Activated T-cell treated with anti-CD3 and anti-CD28 coated beads, Interleukin-2, amount 50 U/mL, for 24 hours (primary cell): Measurements from ENCODE around the gene PHACTR4.
"Not testable (repeated sequence)": the region's sequence is repeated elsewhere in the genome, so short reads cannot be mapped to it uniquely, and the experiment has no call there.

Source experiments
- DNase-seq: peaks from one replicate; pipeline ENCODE4 v3.0.0-alpha.2; 2020
- H3K27ac Mint-ChIP-seq: 2 replicates; pipeline ENCODE4 v1.8.0; 2020; ENCODE audit warnings: mild to moderate bottlenecking, mixed read lengths
- H3K27me3 Mint-ChIP-seq: 2 replicates; pipeline ENCODE4 v1.8.0; 2020; ENCODE audit warnings: mixed read lengths
- H3K36me3 Mint-ChIP-seq: 2 replicates; pipeline ENCODE4 v1.8.0; 2020; ENCODE audit warnings: low read depth, mixed read lengths
- H3K4me1 Mint-ChIP-seq: 2 replicates; pipeline ENCODE4 v1.8.0; 2020; ENCODE audit warnings: low read depth, mixed read lengths
- H3K4me3 Mint-ChIP-seq: 2 replicates; pipeline ENCODE4 v1.8.0; 2020; ENCODE audit warnings: mild to moderate bottlenecking, moderate library complexity, mixed read lengths
- H3K9me3 Mint-ChIP-seq: 2 replicates; pipeline ENCODE4 v1.8.0; 2020; ENCODE audit warnings: mixed read lengths

Gene PHACTR4

GRCh38 chr1:28509705-28510272 is 140.2 kb downstream of the PHACTR4 start:
- H3K9me3 Mint-ChIP-seq = no peaks in the 10 kb centered on the region
- DNase-seq = peak; percentile 72
- peaks cover 2% of the 10 kb centered on the region for H3K27me3 Mint-ChIP-seq
- peaks cover 39% of the 10 kb centered on the region for H3K4me1 Mint-ChIP-seq
- peak overlapping the region; percentile 96 for H3K4me3 Mint-ChIP-seq
- H3K36me3 Mint-ChIP-seq = peaks cover 90% of the 10 kb centered on the region
- peak overlapping the region; percentile 100 for H3K27ac Mint-ChIP-seq

GRCh38 chr1:28510273-28510969 is 140.9 kb downstream of the PHACTR4 start:
- Mint-ChIP-seq H3K4me1 (peaks cover 37% of the 10 kb centered on the region), H3K36me3 (peaks cover 87% of the 10 kb centered on the region), H3K27ac (peak overlapping the region; percentile 100), H3K9me3 (no peaks in the 10 kb centered on the region), H3K27me3 (peaks cover 2% of the 10 kb centered on the region), H3K4me3 (peak overlapping the region; percentile 96)
- peak; percentile 74 for DNase-seq

GRCh38 chr1:28510970-28511440 is 141.5 kb downstream of the PHACTR4 start:
- H3K4me3 Mint-ChIP-seq = peak overlapping the region; percentile 96
- H3K4me1 Mint-ChIP-seq = peaks cover 33% of the 10 kb centered on the region
- H3K36me3 Mint-ChIP-seq = peaks cover 82% of the 10 kb centered on the region
- H3K27me3 Mint-ChIP-seq = no peaks in the 10 kb centered on the region
- H3K9me3 Mint-ChIP-seq = no peaks in the 10 kb centered on the region
- DNase-seq = no peak
- peak overlapping the region; percentile 100 for H3K27ac Mint-ChIP-seq

DNA sequence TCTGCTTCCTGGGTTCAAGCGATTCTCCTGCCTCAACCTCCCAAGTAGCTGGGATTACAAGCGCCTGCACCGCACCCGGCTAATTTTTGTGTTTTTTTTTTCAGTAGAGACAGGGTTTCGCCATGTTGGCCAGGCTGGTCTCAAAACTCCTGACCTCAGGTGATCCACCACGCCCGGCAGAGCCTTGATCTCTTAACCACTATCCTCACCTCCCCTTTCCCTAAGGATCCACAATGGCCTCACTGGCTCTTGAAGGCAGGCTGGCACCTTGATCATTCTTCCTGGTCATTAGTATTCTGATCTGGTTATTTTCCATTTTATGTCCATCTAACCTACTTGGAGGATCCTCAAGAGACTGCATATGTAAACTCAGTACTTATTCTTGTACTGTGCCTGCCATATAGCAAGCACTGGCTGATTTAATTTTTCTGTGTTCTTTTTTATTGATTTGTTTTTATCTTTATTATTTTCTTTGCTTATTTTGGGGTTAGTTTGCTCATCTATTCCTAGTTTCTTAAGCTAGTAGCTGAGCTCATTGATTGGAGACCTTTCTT is 142.6 kb downstream of the PHACTR4 start:
- H3K27me3 Mint-ChIP-seq = no peaks in the 10 kb centered on the region
- H3K27ac Mint-ChIP-seq = peak overlapping the region; percentile 100
- H3K4me3 Mint-ChIP-seq = peak overlapping the region; percentile 96
- H3K36me3 Mint-ChIP-seq = peaks cover 70% of the 10 kb centered on the region
- no peaks in the 10 kb centered on the region for H3K9me3 Mint-ChIP-seq
- peaks cover 39% of the 10 kb centered on the region for H3K4me1 Mint-ChIP-seq
- peak; percentile 58 for DNase-seq

GRCh38 chr1:28514445-28514933 is 144.9 kb downstream of the PHACTR4 start:
- DNase-seq = peak; percentile 60
- H3K4me3 Mint-ChIP-seq = peak overlapping the region; percentile 96
- not testable (repeated sequence) for H3K9me3 Mint-ChIP-seq, H3K27me3 Mint-ChIP-seq
- H3K4me1 Mint-ChIP-seq = peaks cover 47% of the 10 kb centered on the region
- peaks cover 60% of the 10 kb centered on the region for H3K36me3 Mint-ChIP-seq
- H3K27ac Mint-ChIP-seq = peak overlapping the region; percentile 100

GRCh38 chr1:28516518-28516956 is 147.0 kb downstream of the PHACTR4 start:
- Mint-ChIP-seq H3K27ac (peak overlapping the region; percentile 95), H3K36me3 (peaks cover 57% of the 10 kb centered on the region), H3K4me1 (peaks cover 45% of the 10 kb centered on the region), H3K27me3 (no peaks in the 10 kb centered on the region), H3K4me3 (peak overlapping the region; percentile 83), H3K9me3 (no peaks in the 10 kb centered on the region)
- DNase-seq = no peak

- H3K9me3 Mint-ChIP-seq = no peaks in the 10 kb centered on the region
- H3K4me1 Mint-ChIP-seq = peaks cover 47% of the 10 kb centered on the region
- peak; percentile 49 for DNase-seq
- H3K27me3 Mint-ChIP-seq = no peaks in the 10 kb centered on the region
- peak overlapping the region; percentile 95 for H3K27ac Mint-ChIP-seq
- peak overlapping the region; percentile 83 for H3K4me3 Mint-ChIP-seq
- peaks cover 57% of the 10 kb centered on the region for H3K36me3 Mint-ChIP-seq
These were observed 148.1 kb downstream of the PHACTR4 start for GRCh38 chr1:28517649-28517999.

DNA sequence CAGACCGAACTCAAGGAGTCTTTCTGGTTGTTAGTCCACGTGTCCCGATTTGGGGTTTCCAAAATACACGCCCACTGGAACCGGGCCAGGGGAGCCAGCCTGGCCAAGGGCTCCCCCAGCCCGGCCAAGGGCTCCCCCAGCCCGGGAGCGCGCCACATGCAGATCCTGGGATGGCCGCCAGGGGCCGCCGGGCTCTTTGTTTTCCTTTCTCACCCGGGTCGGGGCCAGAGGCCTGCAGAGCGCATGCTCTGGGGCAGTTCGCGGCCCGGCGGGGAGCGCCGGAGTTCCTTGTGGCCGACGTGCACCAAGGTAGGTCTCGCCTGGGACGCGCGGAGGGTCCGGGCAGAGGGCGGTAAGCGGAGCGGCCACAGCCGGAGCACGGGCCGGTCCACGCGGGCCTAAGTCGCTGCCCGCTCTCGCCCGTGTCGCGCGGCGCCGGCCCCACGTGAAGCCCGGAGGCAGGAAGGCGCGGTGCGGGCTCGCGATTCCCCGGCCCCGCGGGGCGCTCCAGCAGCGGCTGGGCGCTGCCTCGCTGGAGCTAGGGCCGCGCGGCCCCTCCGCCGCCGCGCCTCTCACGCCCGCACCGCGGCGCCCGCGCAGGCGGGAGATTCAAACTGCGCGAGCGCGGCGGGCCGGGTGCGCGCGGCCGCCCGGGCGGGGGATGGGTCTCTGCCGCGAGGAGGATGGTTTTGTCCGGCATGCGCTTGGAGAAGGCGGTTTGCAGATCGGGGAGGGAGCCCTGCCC is 148.6 kb downstream of the PHACTR4 start:
- Mint-ChIP-seq H3K9me3 (no peaks in the 10 kb centered on the region), H3K4me1 (peaks cover 48% of the 10 kb centered on the region), H3K27me3 (no peaks in the 10 kb centered on the region), H3K4me3 (peak overlapping the region; percentile 90), H3K27ac (peak overlapping the region; percentile 99), H3K36me3 (peaks cover 56% of the 10 kb centered on the region)
- DNase-seq = peak; percentile 95

- peaks cover 48% of the 10 kb centered on the region for H3K4me1 Mint-ChIP-seq
- peak overlapping the region; percentile 99 for H3K27ac Mint-ChIP-seq
- no peaks in the 10 kb centered on the region for H3K27me3 Mint-ChIP-seq
- H3K36me3 Mint-ChIP-seq = peaks cover 58% of the 10 kb centered on the region
- peak; percentile 76 for DNase-seq
- H3K9me3 Mint-ChIP-seq = no peaks in the 10 kb centered on the region
- H3K4me3 Mint-ChIP-seq = peak overlapping the region; percentile 90
These were observed 149.3 kb downstream of the PHACTR4 start for GRCh38 chr1:28518745-28519341.

- peaks cover 49% of the 10 kb centered on the region for H3K4me1 Mint-ChIP-seq
- no peak for DNase-seq
- no peaks in the 10 kb centered on the region for H3K27me3 Mint-ChIP-seq
- peak overlapping the region; percentile 90 for H3K4me3 Mint-ChIP-seq
- peak overlapping the region; percentile 50 for H3K27ac Mint-ChIP-seq
- peaks cover 66% of the 10 kb centered on the region for H3K36me3 Mint-ChIP-seq
- H3K9me3 Mint-ChIP-seq = no peaks in the 10 kb centered on the region
These were observed 150.6 kb downstream of the PHACTR4 start for GRCh38 chr1:28519946-28520725.

- peak overlapping the region; percentile 20 for H3K4me3 Mint-ChIP-seq
- peaks cover 72% of the 10 kb centered on the region for H3K36me3 Mint-ChIP-seq
- peak overlapping the region; percentile 55 for H3K27ac Mint-ChIP-seq
- not testable (repeated sequence) for H3K9me3 Mint-ChIP-seq, H3K27me3 Mint-ChIP-seq, DNase-seq
- peaks cover 49% of the 10 kb centered on the region for H3K4me1 Mint-ChIP-seq
These were observed 151.3 kb downstream of the PHACTR4 start for GRCh38 chr1:28520796-28521195.

- no peak for DNase-seq
- Mint-ChIP-seq H3K27ac (peak overlapping the region; percentile 16), H3K9me3 (no peaks in the 10 kb centered on the region), H3K4me1 (peaks cover 47% of the 10 kb centered on the region), H3K36me3 (peaks cover 78% of the 10 kb centered on the region), H3K4me3 (no peak overlapping the region), H3K27me3 (no peaks in the 10 kb centered on the region)
These were observed 152.1 kb downstream of the PHACTR4 start for GRCh38 chr1:28521502-28522164.

DNA sequence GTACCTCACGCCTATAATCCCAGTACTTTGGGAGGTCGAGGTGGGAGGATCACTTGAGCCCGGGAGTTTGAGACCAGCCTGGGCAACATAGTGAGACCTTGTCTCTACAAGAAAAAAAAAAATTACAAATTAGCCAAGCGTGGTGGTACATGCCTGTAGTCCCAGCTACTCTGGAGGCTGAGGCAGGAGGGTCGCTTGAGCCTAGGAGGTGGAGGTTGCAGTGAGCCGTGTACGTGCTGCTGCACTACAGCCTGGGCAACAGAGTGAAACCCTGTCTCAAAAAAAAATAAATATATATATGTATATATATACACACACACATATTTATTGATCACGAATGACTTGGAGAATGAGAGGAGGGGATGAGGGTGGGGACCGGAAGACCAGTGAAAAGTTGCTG is 153.0 kb downstream of the PHACTR4 start:
- H3K9me3 Mint-ChIP-seq, H3K4me3 Mint-ChIP-seq, DNase-seq, H3K27me3 Mint-ChIP-seq: not testable (repeated sequence)
- Mint-ChIP-seq H3K4me1 (peaks cover 39% of the 10 kb centered on the region), H3K27ac (peak overlapping the region; percentile 62), H3K36me3 (peaks cover 85% of the 10 kb centered on the region)
